Measurements from ENCODE around the gene RANBP3L.

DNA sequence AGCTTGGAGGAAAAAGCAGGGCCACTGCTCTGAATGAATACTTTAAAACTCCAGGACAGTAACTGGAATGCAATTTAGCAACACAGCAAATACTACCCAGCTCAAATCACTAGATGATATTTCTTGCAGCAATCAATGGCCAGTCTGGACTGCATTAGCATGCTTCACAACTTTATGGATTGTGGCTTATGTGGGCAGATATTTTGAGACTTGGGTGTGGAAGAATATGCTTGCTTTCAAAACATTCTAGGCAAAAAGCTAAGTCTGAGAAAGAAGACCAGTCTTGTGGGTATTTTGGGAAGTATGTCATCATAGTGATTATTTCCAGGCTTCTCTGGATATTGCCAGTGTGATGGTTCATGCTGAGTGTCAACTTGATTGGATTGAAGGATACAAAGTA lies 3.1 kb downstream of the RANBP3L start:
- TF ChIP-seq CTCF (IDR thresholded peaks at IDR 0.05 in 2 of 3, conservative IDR thresholded peaks at IDR 0.05 in 1 of 3; ENCODE audit: insufficient read depth in 2 of 3, low read depth in 1 of 3, low read length in 3 of 3) (no peak), RB1 (IDR thresholded peaks at IDR 0.05; ENCODE audit: low read depth) (no peak), NR2C2 (CRISPR knock-in tag; IDR thresholded peaks at IDR 0.05) (no peak), NR2C2 (tag; IDR thresholded peaks at IDR 0.05) (no peak), FOXK2 (conservative IDR thresholded peaks at IDR 0.05 in 1 of 2, IDR thresholded peaks at IDR 0.05 in 1 of 2; ENCODE audit: low read depth in 2 of 2) (no peak), SMC3 (conservative IDR thresholded peaks at IDR 0.05; ENCODE audit: insufficient read depth, low read depth, low read length) (no peak)
- TF ChIP-seq, protein P1, sequence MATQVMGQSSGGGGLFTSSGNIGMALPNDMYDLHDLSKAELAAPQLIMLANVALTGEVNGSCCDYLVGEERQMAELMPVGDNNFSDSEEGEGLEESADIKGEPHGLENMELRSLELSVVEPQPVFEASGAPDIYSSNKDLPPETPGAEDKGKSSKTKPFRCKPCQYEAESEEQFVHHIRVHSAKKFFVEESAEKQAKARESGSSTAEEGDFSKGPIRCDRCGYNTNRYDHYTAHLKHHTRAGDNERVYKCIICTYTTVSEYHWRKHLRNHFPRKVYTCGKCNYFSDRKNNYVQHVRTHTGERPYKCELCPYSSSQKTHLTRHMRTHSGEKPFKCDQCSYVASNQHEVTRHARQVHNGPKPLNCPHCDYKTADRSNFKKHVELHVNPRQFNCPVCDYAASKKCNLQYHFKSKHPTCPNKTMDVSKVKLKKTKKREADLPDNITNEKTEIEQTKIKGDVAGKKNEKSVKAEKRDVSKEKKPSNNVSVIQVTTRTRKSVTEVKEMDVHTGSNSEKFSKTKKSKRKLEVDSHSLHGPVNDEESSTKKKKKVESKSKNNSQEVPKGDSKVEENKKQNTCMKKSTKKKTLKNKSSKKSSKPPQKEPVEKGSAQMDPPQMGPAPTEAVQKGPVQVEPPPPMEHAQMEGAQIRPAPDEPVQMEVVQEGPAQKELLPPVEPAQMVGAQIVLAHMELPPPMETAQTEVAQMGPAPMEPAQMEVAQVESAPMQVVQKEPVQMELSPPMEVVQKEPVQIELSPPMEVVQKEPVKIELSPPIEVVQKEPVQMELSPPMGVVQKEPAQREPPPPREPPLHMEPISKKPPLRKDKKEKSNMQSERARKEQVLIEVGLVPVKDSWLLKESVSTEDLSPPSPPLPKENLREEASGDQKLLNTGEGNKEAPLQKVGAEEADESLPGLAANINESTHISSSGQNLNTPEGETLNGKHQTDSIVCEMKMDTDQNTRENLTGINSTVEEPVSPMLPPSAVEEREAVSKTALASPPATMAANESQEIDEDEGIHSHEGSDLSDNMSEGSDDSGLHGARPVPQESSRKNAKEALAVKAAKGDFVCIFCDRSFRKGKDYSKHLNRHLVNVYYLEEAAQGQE (IDR thresholded peaks at IDR 0.05; ENCODE audit: borderline replicate concordance), result no peak
- TF ChIP-seq, protein P1 (CRISPR knock-in tag; IDR thresholded peaks at IDR 0.05; ENCODE audit: low read depth), result no peak

Measured in K562 (cell line).